H1 (cell line): Measurements from ENCODE around the gene TTC3. TPM values are rescaled to one million over a fixed set of nuclear protein-coding genes. Genes with fewer than 3 reads are reported as not detected.
A peak's percentile ranks its signal among the peaks of the same experiment; 100 is the strongest.

Experiments
- CTCF ChIA-PET: fragments of 300-600 bp; sonication (Branson Sonifier 250); formaldehyde crosslinking; loops from one replicate; lab custom pipeline; 2021; ENCODE audit not compliant: partially characterized antibody; lab: Charles Lee
- POLR2A ChIA-PET: fragments of 300-600 bp; sonication (Branson Sonifier 250); formaldehyde crosslinking; loops from one replicate; lab custom pipeline; 2021; ENCODE audit warnings: inconsistent platforms; ENCODE audit not compliant: partially characterized antibody; lab: Charles Lee
- DNase-seq, 2 experiments: peaks; one replicate each; pipeline versions ENCODE4 v3.0.0 to v3.0.0-alpha.2; 2010 to 2022; ENCODE audit warnings: low spot score in 2 of 2, low read depth in 1 of 2, mixed read lengths in 1 of 2
- FAIRE-seq: peaks from 2 replicates; lab custom pipeline; 2011; peaks lifted over from hg19 to GRCh38; lab: Jason Lieb, UNC
- H2AFZ ChIP-seq: 2 replicates; pipeline ENCODE4 v1.8.1; 2012; ENCODE audit warnings: low read length, inconsistent platforms
- H2AK5ac ChIP-seq: 2 replicates; pipeline ENCODE4 v1.6.1; 2013; ENCODE audit warnings: low read depth, low read length
- H2BK120ac ChIP-seq: replicated peaks from 2 replicates; pipeline ENCODE3; 2013; ENCODE audit warnings: low read depth, low read length, inconsistent platforms
- H2BK12ac ChIP-seq: 2 replicates; pipeline ENCODE4 v1.6.1; 2013; ENCODE audit warnings: low read depth, low read length
- H2BK15ac ChIP-seq: 2 replicates; pipeline ENCODE4 v1.6.1; 2013; ENCODE audit warnings: low read length
- H2BK20ac ChIP-seq: 2 replicates; pipeline ENCODE4 v1.6.1; 2013; ENCODE audit warnings: low read length
- H2BK5ac ChIP-seq: 2 replicates; pipeline ENCODE4 v1.6.1; 2013; ENCODE audit warnings: low read depth, low read length
- H3K14ac ChIP-seq: 2 replicates; pipeline ENCODE4 v1.6.1; 2013; ENCODE audit warnings: inconsistent platforms; ENCODE audit not compliant: insufficient read length
- H3K18ac ChIP-seq: 2 replicates; pipeline ENCODE4 v1.6.1; 2013; ENCODE audit warnings: low read length; ENCODE audit errors: extremely low read depth
- H3K23ac ChIP-seq: 2 replicates; pipeline ENCODE4 v1.6.1; 2013; ENCODE audit warnings: inconsistent platforms; ENCODE audit not compliant: insufficient read length
- H3K23me2 ChIP-seq: 2 replicates; pipeline ENCODE4 v1.6.1; 2013; ENCODE audit warnings: low read depth, low read length
- H3K27ac ChIP-seq: 2 replicates; pipeline ENCODE4 v1.6.1; 2011; ENCODE audit warnings: low read depth, low read length, inconsistent platforms
- H3K27me3 ChIP-seq, 4 experiments: replicated peaks in 1 of 4; 1 replicate in 1 of 4; 2 replicates in 3 of 4; pipeline versions ENCODE4 v1.6.1 to v1.8.1; 2011 to 2013; ENCODE audit warnings: low read length in 3 of 4, mild to moderate bottlenecking in 3 of 4, inconsistent platforms in 2 of 4, mixed read lengths in 2 of 4, moderate library complexity in 1 of 4; ENCODE audit not compliant: control insufficient read depth in 3 of 4, insufficient read depth in 3 of 4; ENCODE audit errors: extremely low read depth in 1 of 4
- H3K36me3 ChIP-seq, 4 experiments: 2 replicates each; pipeline versions ENCODE4 v1.6.1 to v1.8.1; 2011 to 2013; ENCODE audit warnings: mild to moderate bottlenecking in 4 of 4, low read length in 3 of 4, moderate library complexity in 2 of 4, control low read depth in 1 of 4, inconsistent platforms in 1 of 4; ENCODE audit not compliant: insufficient read depth in 4 of 4, control insufficient read depth in 2 of 4
- H3K4ac ChIP-seq: replicated peaks from 2 replicates; pipeline ENCODE3; 2013; ENCODE audit warnings: low read length, low read depth, mixed read lengths, inconsistent platforms; ENCODE audit not compliant: insufficient read length
- H3K4me1 ChIP-seq, 4 experiments: replicated peaks in 1 of 4; 1 replicate in 1 of 4; 2 replicates in 3 of 4; pipeline versions ENCODE4 v1.6.1 to v1.8.1; 2011 to 2013; ENCODE audit warnings: low read length in 3 of 4, inconsistent platforms in 2 of 4, mixed read lengths in 1 of 4; ENCODE audit not compliant: insufficient read depth in 4 of 4, control insufficient read depth in 3 of 4
- H3K4me2 ChIP-seq, 2 experiments: 2 replicates each; pipeline versions ENCODE4 v1.6.1 to v1.8.1; 2011 to 2013; ENCODE audit warnings: low read depth in 2 of 2, low read length in 2 of 2, control low read depth in 1 of 2, inconsistent platforms in 1 of 2, mild to moderate bottlenecking in 1 of 2; ENCODE audit not compliant: insufficient read depth in 1 of 2
- H3K4me3 ChIP-seq, 4 experiments: fragments of 200-600, 300-600 bp in 1 of 4; sonication (generic), shearing (Covaris generic), sonication (Bioruptor Twin) in 1 of 4; 2 replicates each; pipeline versions ENCODE4 v1.5.1 to v1.8.1; 2011 to 2016; ENCODE audit warnings: low read length in 4 of 4, low read depth in 3 of 4, control low read depth in 2 of 4, inconsistent platforms in 2 of 4, mild to moderate bottlenecking in 2 of 4, mixed read lengths in 1 of 4, moderate library complexity in 1 of 4; ENCODE audit not compliant: insufficient read depth in 2 of 4; ENCODE audit errors: extremely low read depth in 1 of 4
- H3K56ac ChIP-seq: replicated peaks from 2 replicates; pipeline ENCODE3; 2013; ENCODE audit warnings: low read depth, mild to moderate bottlenecking, mixed read lengths, low read length, inconsistent platforms; ENCODE audit not compliant: insufficient read length
- H3K79me1 ChIP-seq: 2 replicates; pipeline ENCODE4 v1.6.1; 2013; ENCODE audit warnings: low read depth, low read length, control low read depth
- H3K79me2 ChIP-seq, 2 experiments: 2 replicates each; pipeline versions ENCODE4 v1.6.1 to v1.8.1; 2012 to 2013; ENCODE audit warnings: low read length in 2 of 2, mild to moderate bottlenecking in 2 of 2, inconsistent platforms in 1 of 2; ENCODE audit not compliant: insufficient read depth in 2 of 2, control insufficient read depth in 1 of 2
- H3K9ac ChIP-seq, 4 experiments: replicated peaks in 1 of 4; 1 replicate in 1 of 4; 2 replicates in 3 of 4; pipeline versions ENCODE4 v1.6.1 to v1.8.1; 2011 to 2013; ENCODE audit warnings: low read depth in 3 of 4, low read length in 3 of 4, control low read depth in 2 of 4, mild to moderate bottlenecking in 2 of 4, moderate library complexity in 2 of 4, inconsistent platforms in 1 of 4; ENCODE audit errors: extremely low read depth in 1 of 4
- H3K9me3 ChIP-seq, 2 experiments: 2 replicates each; pipeline versions ENCODE4 v1.6.1 to v1.8.1; 2012 to 2013; ENCODE audit warnings: mild to moderate bottlenecking in 2 of 2, moderate library complexity in 2 of 2, control low read depth in 1 of 2, inconsistent platforms in 1 of 2, low read depth in 1 of 2, low read length in 1 of 2, mixed read lengths in 1 of 2; ENCODE audit not compliant: insufficient read depth in 2 of 2
- H4K20me1 ChIP-seq, 2 experiments: replicated peaks in 1 of 2; 2 replicates each; pipeline versions ENCODE3 to v1.8.1; 2011 to 2013; ENCODE audit warnings: inconsistent platforms in 2 of 2, low read length in 2 of 2, mild to moderate bottlenecking in 1 of 2; ENCODE audit not compliant: insufficient read depth in 2 of 2, control insufficient read depth in 1 of 2
- H4K5ac ChIP-seq: 2 replicates; pipeline ENCODE4 v1.6.1; 2013; ENCODE audit warnings: low read length, low read depth, mixed read lengths, inconsistent platforms; ENCODE audit not compliant: insufficient read length
- H4K8ac ChIP-seq: 2 replicates; pipeline ENCODE4 v1.8.0; 2013; ENCODE audit warnings: mild to moderate bottlenecking, moderate library complexity, low read length, inconsistent platforms; ENCODE audit not compliant: insufficient read depth; ENCODE audit errors: extremely low read depth
- H4K91ac ChIP-seq: replicated peaks from 2 replicates; pipeline ENCODE3; 2013; ENCODE audit warnings: low read length, mixed read lengths, inconsistent platforms; ENCODE audit not compliant: insufficient read length
- CBX8 ChIP-seq: fragments of 300-800, 300-1000 bp; sonication (generic); IDR thresholded peaks from 2 replicates; pipeline ENCODE4 v1.7.1; 2016; ENCODE audit warnings: low read depth, low read length, borderline replicate concordance
- EGR1 ChIP-seq: IDR thresholded peaks from 2 replicates; pipeline ENCODE4 v1.6.1; 2011; ENCODE audit warnings: low read depth, low read length, borderline replicate concordance
- EZH2 ChIP-seq: fragments of 200-600 bp; sonication (generic); IDR thresholded peaks from 2 replicates; pipeline ENCODE4 v1.7.1; 2012; ENCODE audit warnings: low read depth, mild to moderate bottlenecking, moderate library complexity, low read length, inconsistent platforms; ENCODE audit not compliant: severe bottlenecking
- GTF2F1 ChIP-seq: IDR thresholded peaks from 2 replicates; pipeline ENCODE4 v1.6.1; 2012; ENCODE audit warnings: low read depth, low read length, improper control_type of control experiment, borderline replicate concordance
- JUN ChIP-seq: IDR thresholded peaks from 2 replicates; pipeline ENCODE4 v1.6.1; 2011; ENCODE audit warnings: low read depth, mild to moderate bottlenecking, improper control_type of control experiment, low read length
- KDM4A ChIP-seq: IDR thresholded peaks from one replicate; pipeline ENCODE4 v1.7.1; 2012; ENCODE audit warnings: low read depth, mild to moderate bottlenecking, moderate library complexity, low read length, inconsistent platforms; ENCODE audit not compliant: severe bottlenecking
- NRF1 ChIP-seq: IDR thresholded peaks from 2 replicates; pipeline ENCODE4 v1.6.1; 2011; ENCODE audit warnings: mild to moderate bottlenecking, low read depth, low read length, improper control_type of control experiment
- PHF8 ChIP-seq: fragments of 200-600 bp; sonication (generic); conservative IDR thresholded peaks from 2 replicates; pipeline ENCODE4 v1.7.1; 2012; ENCODE audit warnings: low read depth, mild to moderate bottlenecking, inconsistent platforms, low read length, moderate library complexity
- RNF2 ChIP-seq: fragments of 200-900, 300-1000 bp; sonication (generic); IDR thresholded peaks from 2 replicates; pipeline ENCODE4 v1.7.1; 2016; ENCODE audit warnings: borderline replicate concordance, low read depth, mild to moderate bottlenecking, antibody characterized with exemption, low read length; ENCODE audit not compliant: poor library complexity, severe bottlenecking; ENCODE audit errors: missing control alignments
- SUZ12 ChIP-seq: fragments of 200-600 bp; sonication (generic); IDR thresholded peaks from 2 replicates; pipeline ENCODE4 v1.6.1; 2012; ENCODE audit warnings: mild to moderate bottlenecking, inconsistent platforms, low read length, moderate library complexity, mixed read lengths
- YY1 ChIP-seq: IDR thresholded peaks from 2 replicates; pipeline ENCODE4 v1.6.1; 2011; ENCODE audit warnings: low read depth, mild to moderate bottlenecking, low read length
- WGBS, 2 experiments: shearing (Covaris generic) in 1 of 2; methylation state at CpG; one replicate each; pipeline versions ENCODE4 v1.1.6 to v1.1.7; 2013 to 2015; ENCODE audit warnings: low lambda C conversion rate in 2 of 2, mixed read lengths in 2 of 2, inconsistent platforms in 1 of 2, low coverage in 1 of 2, missing lambda C conversion rate in 1 of 2; ENCODE audit not compliant: insufficient replicate concordance in 2 of 2, insufficient coverage in 1 of 2, insufficient read length in 1 of 2; ENCODE audit errors: extremely low coverage in 1 of 2, missing lambda C conversion rate in 1 of 2; 5-methylcytosine and 5-hydroxymethylcytosine counted together
- polyA plus RNA-seq, 7 experiments: library from polyadenylated mRNA; depleted of rRNA in 3 of 7; stranded (reverse) in 5 of 7; unstranded in 2 of 7; fragments of >200 nt in 5 of 7; fragments of 200-250 nt in 2 of 7; gene quantifications; 1 replicate in 5 of 7; 2 replicates in 1 of 7; 4 replicates in 1 of 7; pipeline versions ENCODE4 v1.2.1 to v1.2.3, GENCODE V29; 2011 to 2013; ENCODE audit warnings: missing spikeins in 2 of 7, mixed read lengths in 2 of 7
- total RNA-seq: library from RNA; stranded (reverse); fragmentation: NEBNext Ultra II Directional; extraction: Animal tissue kit (Norgen Biotek cat#: 25700); gene quantifications from 2 replicates; pipeline ENCODE4 v1.2.1, GENCODE V29; 2021
- TF ChIP-seq, protein P1 (sequence below): IDR thresholded peaks from 2 replicates; pipeline ENCODE4 v1.6.1; 2011; ENCODE audit warnings: low read length, improper control_type of control experiment

TTC3 gene
- total and polyA plus RNA-seq, 2 of the 8 experiments (the other 6 are each of a cell fraction or from before 2014, with no cell fraction given), result 11.0 to 36.2 TPM

- ChIA-PET POLR2A (interaction anchor here (0.7 kb wide), 1 partner anchor 153 kb away, joined by 5 read pairs; no protein-coding TSS in a partner anchor), CTCF (no interaction called here)
- Histone ChIP-seq H2BK15ac (no peak overlapping the region), H4K20me1 (peaks cover 3 to 7% of the 10 kb centered on the region in 2 experiments), H2BK20ac (no peak overlapping the region), H4K8ac (peak overlapping the region; percentile 82; the same call in 1 of the 2 replicates), H3K9ac (0 out of 7 replicates have a peak overlapping the region, but pooled peaks of 1 of the 4 experiments have one; percentile 6), H3K79me2 (peaks cover 0 to 38% of the 10 kb centered on the region in 2 experiments; a peak in 2 of 4 replicates), H3K18ac (0 out of 2 replicates have a peak overlapping the region, but pooled peaks have one; percentile 38), H3K27ac (no peak overlapping the region), H3K4me1 (peaks cover 3 to 11% (median 8%) of the 10 kb centered on the region in 4 experiments), H3K36me3 (no peaks in the 10 kb centered on the region; a peak in 1 of 8 replicates), H3K56ac (no peak overlapping the region), H3K27me3 (peaks cover 3 to 22% (median 17%) of the 10 kb centered on the region in 4 experiments; a peak in 6 of 7 replicates), H2AFZ (no peak overlapping the region), H3K23ac (no peak overlapping the region), H4K5ac (no peak overlapping the region), H3K79me1 (peaks cover 5% of the 10 kb centered on the region; the same call in 1 of the 2 replicates), H2BK5ac (no peak overlapping the region), H3K4ac (no peak overlapping the region), H4K91ac (no peak overlapping the region), H3K4me2 (peak overlapping the region; percentile 79 to 99), H3K14ac (no peak overlapping the region), H2BK12ac (no peak overlapping the region), H2AK5ac (no peak overlapping the region), H2BK120ac (no peak overlapping the region), H3K23me2 (peaks cover 12% of the 10 kb centered on the region), H3K9me3 (no peaks in the 10 kb centered on the region; a peak in 1 of 4 replicates), H3K4me3 (peak overlapping the region; percentile 35 to 70 (median 60))
- WGBS, 2 experiments, result 5% methylated on average over 13 of the region's 13 CpGs; no CpG with 5 or more reads in 1 of the 2 experiments
- FAIRE-seq (no peak), DNase-seq (no peak)
- TF ChIP-seq, protein P1, sequence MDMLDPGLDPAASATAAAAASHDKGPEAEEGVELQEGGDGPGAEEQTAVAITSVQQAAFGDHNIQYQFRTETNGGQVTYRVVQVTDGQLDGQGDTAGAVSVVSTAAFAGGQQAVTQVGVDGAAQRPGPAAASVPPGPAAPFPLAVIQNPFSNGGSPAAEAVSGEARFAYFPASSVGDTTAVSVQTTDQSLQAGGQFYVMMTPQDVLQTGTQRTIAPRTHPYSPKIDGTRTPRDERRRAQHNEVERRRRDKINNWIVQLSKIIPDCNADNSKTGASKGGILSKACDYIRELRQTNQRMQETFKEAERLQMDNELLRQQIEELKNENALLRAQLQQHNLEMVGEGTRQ, result no peak
- TF ChIP-seq CBX8 (0 out of 2 replicates have a peak, but pooled peaks have one; percentile 18), PHF8 (no peak), JUN (no peak), NRF1 (no peak), KDM4A (no peak), EZH2 (peak; percentile 65), YY1 (no peak), RNF2 (no peak), EGR1 (no peak), GTF2F1 (no peak), SUZ12 (no peak)
Measured at GRCh38 chr21:37074197-37074510, 1.1 kb downstream of the TTC3 start.
